Measurements from ENCODE around the gene ASPHD2. TPM values are rescaled to one million over a fixed set of nuclear protein-coding genes. Genes with fewer than 3 reads are reported as not detected.

ASPHD2 gene
- total RNA-seq, 2 donors from 2014 or later = 1.4 to 3.6 TPM

GRCh38 chr22:26494506-26494905 lies 65.4 kb downstream of the ASPHD2 start:
- no peaks in the 10 kb centered on the region for H3K27me3 ChIP-seq (replicated peaks; ENCODE audit: insufficient read depth)
- no peak overlapping the region for H3K4me3 ChIP-seq
- no peaks in the 10 kb centered on the region for H3K9me3 ChIP-seq
- H3K4me1 ChIP-seq (replicated peaks) = no peaks in the 10 kb centered on the region
- H3K27ac ChIP-seq = no peak overlapping the region
- DNase-seq (ENCODE audit: low spot score) = no peak
- intact Hi-C loops (cut with DNase I) = no loop called here
- TF ChIP-seq, protein P1, sequence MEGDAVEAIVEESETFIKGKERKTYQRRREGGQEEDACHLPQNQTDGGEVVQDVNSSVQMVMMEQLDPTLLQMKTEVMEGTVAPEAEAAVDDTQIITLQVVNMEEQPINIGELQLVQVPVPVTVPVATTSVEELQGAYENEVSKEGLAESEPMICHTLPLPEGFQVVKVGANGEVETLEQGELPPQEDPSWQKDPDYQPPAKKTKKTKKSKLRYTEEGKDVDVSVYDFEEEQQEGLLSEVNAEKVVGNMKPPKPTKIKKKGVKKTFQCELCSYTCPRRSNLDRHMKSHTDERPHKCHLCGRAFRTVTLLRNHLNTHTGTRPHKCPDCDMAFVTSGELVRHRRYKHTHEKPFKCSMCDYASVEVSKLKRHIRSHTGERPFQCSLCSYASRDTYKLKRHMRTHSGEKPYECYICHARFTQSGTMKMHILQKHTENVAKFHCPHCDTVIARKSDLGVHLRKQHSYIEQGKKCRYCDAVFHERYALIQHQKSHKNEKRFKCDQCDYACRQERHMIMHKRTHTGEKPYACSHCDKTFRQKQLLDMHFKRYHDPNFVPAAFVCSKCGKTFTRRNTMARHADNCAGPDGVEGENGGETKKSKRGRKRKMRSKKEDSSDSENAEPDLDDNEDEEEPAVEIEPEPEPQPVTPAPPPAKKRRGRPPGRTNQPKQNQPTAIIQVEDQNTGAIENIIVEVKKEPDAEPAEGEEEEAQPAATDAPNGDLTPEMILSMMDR (IDR thresholded peaks at IDR 0.05) = no peak
- no peak for TF ChIP-seq POLR2AphosphoS5 (IDR thresholded peaks at IDR 0.05)
- no peak for TF ChIP-seq POLR2A (IDR thresholded peaks at IDR 0.05)
- H3K36me3 ChIP-seq = peaks cover 19 to 20% of the 10 kb centered on the region in 2 donors

Small RNAs within 50 kb of the gene (small RNA-seq; reads per million reads assigned to genes)
- gene RNA5SP495 = 0 reads per million in 2 donors

Other genes with a start within 250 kb of the ASPHD2 start
- gene HPS4, start 54.5 kb downstream of the ASPHD2 start, total RNA-seq = 10 to 100 TPM; 25.3 to 83.9 TPM
- 10 to 100 TPM; 15.2 to 24.4 TPM for gene SRRD, start 54.6 kb downstream of the ASPHD2 start, total RNA-seq
- gene TFIP11, start 83.2 kb downstream of the ASPHD2 start, total RNA-seq = 10 to 100 TPM; 21.9 to 33.2 TPM
- 100 to 1,000 TPM in 1 of 2 donors, 10 to 100 TPM in 1; 49.4 to 200 TPM for gene TPST2, start 160.9 kb downstream of the ASPHD2 start, total RNA-seq
- under 1 TPM in 1 of 2 donors, not detected in 1; 0.36 TPM for gene CRYBB1, start 188.8 kb downstream of the ASPHD2 start, total RNA-seq
- 1 to 10 TPM in 1 of 2 donors, not detected in 1; 3.3 TPM for gene CRYBA4, start 192.7 kb downstream of the ASPHD2 start, total RNA-seq
- under 1 TPM; 0.50 to 0.80 TPM for gene MIAT, start 228.3 kb downstream of the ASPHD2 start, total RNA-seq

All from prostate gland (tissue), 2 donors.